Measurements from ENCODE around the gene DLG5.

Gene DLG5

GRCh38 chr10:77910524-77911145 is 15.9 kb downstream of the DLG5 start:
- no peak for DNase-seq (ENCODE audit: low read depth)

- no peak for DNase-seq (ENCODE audit: low read depth)
Observed at GRCh38 chr10:77909749-77910375, 16.7 kb downstream of the DLG5 start.

- DNase-seq (ENCODE audit: low read depth): no peak
Observed at GRCh38 chr10:77909021-77909748, 17.4 kb downstream of the DLG5 start.

GRCh38 chr10:77907900-77908717 is 18.4 kb downstream of the DLG5 start:
- DNase-seq (ENCODE audit: low read depth): no peak

DNA sequence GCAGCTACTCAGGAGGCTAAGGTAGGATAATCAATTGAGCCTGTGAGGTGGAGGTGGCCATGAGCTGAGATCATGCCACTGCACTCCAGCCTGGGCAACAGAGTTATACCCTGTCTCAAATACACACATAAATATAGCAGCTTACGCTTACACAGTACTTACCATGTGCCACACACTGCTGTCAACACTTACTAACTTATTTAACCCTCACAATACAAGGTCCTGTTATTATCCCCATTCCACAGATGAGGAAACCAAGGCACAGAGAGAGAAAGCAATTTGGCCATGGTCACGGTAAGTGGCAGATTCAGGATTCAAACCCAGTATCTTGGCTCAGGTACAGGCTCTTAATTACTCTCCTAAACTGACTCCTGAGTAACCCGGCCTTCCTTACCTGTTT is 19.1 kb downstream of the DLG5 start:
- no peak for DNase-seq (ENCODE audit: low read depth)

GRCh38 chr10:77906951-77907421 is 19.6 kb downstream of the DLG5 start:
- no peak for DNase-seq (ENCODE audit: low read depth)

DNA sequence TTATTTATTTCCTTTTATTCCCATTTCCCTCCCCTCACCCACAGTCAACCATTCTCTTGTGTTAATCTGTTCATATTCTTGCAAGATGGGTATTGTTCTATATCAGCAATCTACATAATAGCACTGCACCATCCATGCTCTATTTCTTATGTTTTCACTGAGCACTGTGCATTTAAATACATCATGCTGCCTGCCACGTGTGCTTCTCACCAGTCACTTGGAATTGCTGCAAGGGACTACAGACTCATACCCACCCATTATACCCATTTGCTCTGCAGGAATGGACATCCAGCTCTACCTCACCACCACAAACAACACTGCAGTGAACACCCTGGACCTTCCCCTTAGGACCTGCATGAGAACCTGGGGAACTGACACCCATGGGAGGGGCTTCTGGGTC is 20.8 kb downstream of the DLG5 start:
- no peak for DNase-seq (ENCODE audit: low read depth)

DNA sequence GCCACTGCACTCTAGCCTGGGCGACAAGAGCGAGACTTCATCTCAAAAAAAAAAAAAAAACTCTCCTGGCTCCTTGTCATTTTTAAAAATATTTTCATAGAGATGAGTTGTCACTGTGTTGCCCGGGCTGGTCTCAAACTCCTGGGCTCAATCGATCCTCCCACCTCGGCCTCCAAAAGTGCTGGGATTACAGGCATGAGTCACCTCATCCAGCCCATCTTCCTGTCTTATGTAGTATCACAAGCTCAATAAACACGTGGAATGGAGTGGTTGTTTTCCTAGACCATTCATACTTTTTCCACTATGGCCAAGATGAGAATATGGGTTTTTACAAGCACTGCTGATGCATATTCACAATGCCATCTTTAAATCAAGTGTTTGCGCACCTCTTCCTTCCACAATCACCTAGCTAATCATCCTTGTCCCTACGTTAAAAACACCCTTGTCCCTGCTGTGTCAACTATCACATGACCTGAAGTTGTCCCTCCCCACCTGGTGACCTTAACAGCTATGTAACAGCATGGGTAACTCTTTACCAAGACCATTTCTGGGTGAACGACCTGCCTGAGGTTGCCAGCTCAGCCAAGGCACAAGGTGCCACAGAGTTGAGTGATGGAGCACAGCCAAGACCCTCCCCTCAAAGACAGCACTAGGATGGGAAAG is 21.3 kb downstream of the DLG5 start:
- DNase-seq (ENCODE audit: low read depth): no peak

- no peak for DNase-seq (ENCODE audit: low read depth)
Observed at GRCh38 chr10:77904100-77904840, 22.3 kb downstream of the DLG5 start.

- DNase-seq (ENCODE audit: low read depth): no peak
Observed at GRCh38 chr10:77902159-77902558, 24.4 kb downstream of the DLG5 start.

DNA sequence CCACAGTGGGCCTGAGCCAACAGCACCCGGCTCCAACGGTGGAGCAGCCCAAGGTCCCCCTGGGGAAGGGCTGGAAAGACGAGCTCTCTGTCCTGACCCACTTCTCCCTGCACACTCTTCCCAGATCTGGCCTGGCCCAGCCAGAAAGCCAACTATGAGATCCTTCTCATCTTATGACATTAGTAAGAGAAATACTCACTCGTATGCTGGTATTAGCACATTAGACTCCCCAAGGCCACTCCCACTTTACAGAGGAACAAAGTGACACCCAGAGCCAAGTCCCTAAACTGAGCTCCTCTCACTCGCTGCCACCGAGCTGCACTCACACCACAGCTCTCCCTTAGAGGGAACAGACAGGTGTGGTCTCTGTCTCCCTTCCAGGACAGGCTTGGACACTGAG is 24.8 kb downstream of the DLG5 start:
- DNase-seq (ENCODE audit: low read depth): no peak

DNA sequence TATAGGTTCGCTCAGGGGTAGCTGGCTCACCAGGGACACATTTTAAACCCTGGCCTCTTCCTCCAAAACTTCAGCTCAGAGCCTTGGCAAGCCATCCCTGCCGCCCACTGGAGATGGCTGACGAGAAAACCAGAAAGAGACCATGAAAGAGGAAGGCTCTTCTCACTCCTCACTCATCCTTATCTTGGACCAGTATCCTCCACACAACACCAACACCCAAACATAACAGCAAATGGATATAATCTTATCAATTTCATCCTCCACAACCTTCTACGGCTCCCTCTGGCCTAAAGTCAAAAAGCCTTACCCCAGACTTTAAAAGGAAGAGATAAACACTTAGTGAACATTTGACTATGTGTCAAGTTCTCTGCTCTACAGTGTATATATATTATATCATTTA is 26.9 kb downstream of the DLG5 start:
- no peak for DNase-seq (ENCODE audit: low read depth)

- DNase-seq (ENCODE audit: low read depth): no peak
Observed at GRCh38 chr10:77899080-77899477, 27.5 kb downstream of the DLG5 start.

- DNase-seq (ENCODE audit: low read depth): no peak
Observed at GRCh38 chr10:77898323-77899079, 28.1 kb downstream of the DLG5 start.

DNA sequence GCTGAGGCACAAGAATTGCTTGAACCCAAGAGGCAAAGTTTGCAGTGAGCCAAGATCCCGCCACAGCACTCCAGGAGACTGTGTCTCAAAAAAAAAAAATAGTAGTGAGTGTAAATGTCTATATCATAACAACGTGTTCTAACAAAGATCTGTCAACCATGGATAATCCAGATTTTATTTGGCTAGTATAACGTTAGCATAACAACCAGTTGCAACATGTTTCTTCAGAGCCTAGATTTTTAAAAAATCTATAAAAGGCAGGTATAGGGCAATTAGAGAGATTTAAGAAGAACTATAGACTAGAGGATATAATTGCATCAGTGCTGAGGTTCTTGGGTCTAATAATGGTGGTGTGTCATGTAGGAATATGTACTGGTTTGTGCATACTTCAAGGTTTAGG is 30.5 kb downstream of the DLG5 start:
- no peak for DNase-seq (ENCODE audit: low read depth)

- DNase-seq (ENCODE audit: low read depth): no peak
Observed at GRCh38 chr10:77894058-77894457, 32.5 kb downstream of the DLG5 start.

GRCh38 chr10:77893386-77893785 is 33.2 kb downstream of the DLG5 start:
- DNase-seq (ENCODE audit: low read depth): no peak

- DNase-seq (ENCODE audit: low read depth): no peak
Observed at GRCh38 chr10:77892761-77893160, 33.8 kb downstream of the DLG5 start.

GRCh38 chr10:77892021-77892739 is 34.4 kb downstream of the DLG5 start:
- no peak for DNase-seq (ENCODE audit: low read depth)

DNA sequence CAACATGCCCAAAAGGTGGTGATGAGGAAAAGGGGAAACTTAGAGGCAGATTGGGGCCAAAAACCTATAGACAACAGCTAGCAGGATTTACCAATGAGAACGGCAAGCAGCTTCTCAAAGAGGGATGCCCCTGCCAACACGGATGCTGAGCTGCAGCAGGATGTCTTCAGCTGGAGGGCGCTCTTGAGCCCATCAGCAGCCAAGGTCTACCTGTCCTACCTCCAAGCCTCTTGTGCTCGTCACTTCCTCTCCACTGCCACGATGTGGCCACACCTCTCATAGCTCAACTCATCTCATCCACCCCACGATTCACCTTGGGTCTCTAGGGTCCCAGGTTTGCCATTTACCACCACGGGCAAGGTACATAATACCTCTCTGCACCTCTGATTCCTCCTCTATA is 36.5 kb downstream of the DLG5 start:
- no peak for DNase-seq (ENCODE audit: low read depth)

All from stimulated activated CD8-positive, alpha-beta memory T cell treated with anti-CD3 and anti-CD28 coated beads, Interleukin-7, amount 100 ng/mL, for 24 hours (primary cell).